Panc1 (cell line): ENCODE measurements around the gene SERAC1. TPM values are rescaled to one million over a fixed set of nuclear protein-coding genes. Genes with fewer than 3 reads are reported as not detected.

Source experiments
- ATAC-seq: fragments of 200-7000 bp; cut with Tn5 transposase; 2 replicates; pipeline ENCODE4 v1.9.1; 2020; ENCODE audit warnings: mild to moderate bottlenecking, moderate library complexity
- BruUV-seq: library from RNA; stranded (reverse); fragments of 400-500 nt; replicated peaks from 2 replicates; lab custom pipeline; 2021; lab: Mats Ljungman, UMichigan
- CTCF ChIA-PET: fragments of 300-600 bp; sonication (Branson Sonifier 250); formaldehyde crosslinking; loops from one replicate; lab custom pipeline; 2022; ENCODE audit warnings: antibody characterized with exemption; lab: Charles Lee
- POLR2A ChIA-PET: fragments of 300-600 bp; sonication (Branson Sonifier 250); formaldehyde crosslinking; loops from one replicate; lab custom pipeline; 2022; ENCODE audit warnings: antibody characterized with exemption; lab: Charles Lee
- DNase-seq: peaks from one replicate; pipeline ENCODE4 v3.0.0-alpha.2; 2010; ENCODE audit warnings: low read depth, low spot score
- H3K27ac ChIP-seq: 2 replicates; pipeline ENCODE4 v1.5.1; 2011; ENCODE audit warnings: mild to moderate bottlenecking, low read length, inconsistent platforms
- H3K27me3 ChIP-seq: fragments of 200-500 bp; sonication (Bioruptor generic); 2 replicates; pipeline ENCODE4 v1.6.0; 2014; ENCODE audit warnings: low read length, inconsistent platforms; ENCODE audit not compliant: control insufficient read depth, insufficient read depth
- H3K36me3 ChIP-seq: fragments of 200-500 bp; sonication (Bioruptor generic); 2 replicates; pipeline ENCODE4 v1.5.1; 2014; ENCODE audit warnings: inconsistent platforms, mild to moderate bottlenecking, low read length, moderate library complexity; ENCODE audit not compliant: control insufficient read depth, insufficient read depth
- H3K4me1 ChIP-seq: 2 replicates; pipeline ENCODE4 v1.5.1; 2011; ENCODE audit warnings: inconsistent platforms, mild to moderate bottlenecking, low read length, moderate library complexity; ENCODE audit not compliant: control insufficient read depth, insufficient read depth
- H3K4me3 ChIP-seq, 2 experiments: 2 replicates each; pipeline ENCODE4 v1.5.1; 2011 to 2012; ENCODE audit warnings: low read depth in 2 of 2, low read length in 2 of 2, mild to moderate bottlenecking in 2 of 2, inconsistent platforms in 1 of 2, moderate library complexity in 1 of 2
- H3K9me3 ChIP-seq: fragments of 200-500 bp; sonication (Bioruptor generic); 2 replicates; pipeline ENCODE4 v1.5.1; 2014; ENCODE audit warnings: low read depth, mild to moderate bottlenecking, inconsistent platforms, low read length, moderate library complexity; ENCODE audit not compliant: control insufficient read depth, insufficient read depth
- POLR2AphosphoS5 ChIP-seq: IDR thresholded peaks from 2 replicates; pipeline ENCODE4 v1.6.1; 2012; ENCODE audit warnings: mild to moderate bottlenecking, low read depth, low read length, moderate library complexity
- SIN3A ChIP-seq: IDR thresholded peaks from 2 replicates; pipeline ENCODE4 v1.6.1; 2012; ENCODE audit warnings: low read depth, mild to moderate bottlenecking, low read length, moderate library complexity, borderline replicate concordance; ENCODE audit not compliant: insufficient read depth
- TCF7L2 ChIP-seq: IDR thresholded peaks from 2 replicates; pipeline ENCODE4 v1.6.1; 2011; ENCODE audit warnings: mild to moderate bottlenecking, low read depth, low read length, inconsistent platforms
- in situ Hi-C: cut with HindIII; loops from 2 replicates; pipeline ENCODE4 v1.10.0; 2016; ENCODE audit warnings: low sequenced_read_pairs, low pct_unique_long_range_greater_than_20kb
- intact Hi-C: fragments of 100-400 bp; cut with micrococcal nuclease; formaldehyde crosslinking; loops from one replicate; pipeline ENCODE4 v1.10.0; 2022; ENCODE audit not compliant: unreplicated experiment
- total RNA-seq: library from RNA; stranded (reverse); gene quantifications from one replicate; pipeline ENCODE4 v1.2.1, GENCODE V29; 2021; ENCODE audit not compliant: unreplicated experiment
- TF ChIP-seq, protein P1 (sequence below), 2 experiments: IDR thresholded peaks; 2 replicates each; pipeline ENCODE4 v1.6.1; 2011 to 2012; ENCODE audit warnings: low read depth in 2 of 2, control low read depth in 1 of 2, low read length in 1 of 2, mild to moderate bottlenecking in 1 of 2, moderate library complexity in 1 of 2; ENCODE audit not compliant: insufficient read depth in 1 of 2
- TF ChIP-seq, protein P2 (sequence below): fragments of 450-650 bp; IDR thresholded peaks from 2 replicates; pipeline ENCODE4 v1.5.1; 2017; ENCODE audit warnings: mild to moderate bottlenecking

SERAC1 gene
- total RNA-seq, 1 experiment from 2014 or later: 8.2 TPM

DNA sequence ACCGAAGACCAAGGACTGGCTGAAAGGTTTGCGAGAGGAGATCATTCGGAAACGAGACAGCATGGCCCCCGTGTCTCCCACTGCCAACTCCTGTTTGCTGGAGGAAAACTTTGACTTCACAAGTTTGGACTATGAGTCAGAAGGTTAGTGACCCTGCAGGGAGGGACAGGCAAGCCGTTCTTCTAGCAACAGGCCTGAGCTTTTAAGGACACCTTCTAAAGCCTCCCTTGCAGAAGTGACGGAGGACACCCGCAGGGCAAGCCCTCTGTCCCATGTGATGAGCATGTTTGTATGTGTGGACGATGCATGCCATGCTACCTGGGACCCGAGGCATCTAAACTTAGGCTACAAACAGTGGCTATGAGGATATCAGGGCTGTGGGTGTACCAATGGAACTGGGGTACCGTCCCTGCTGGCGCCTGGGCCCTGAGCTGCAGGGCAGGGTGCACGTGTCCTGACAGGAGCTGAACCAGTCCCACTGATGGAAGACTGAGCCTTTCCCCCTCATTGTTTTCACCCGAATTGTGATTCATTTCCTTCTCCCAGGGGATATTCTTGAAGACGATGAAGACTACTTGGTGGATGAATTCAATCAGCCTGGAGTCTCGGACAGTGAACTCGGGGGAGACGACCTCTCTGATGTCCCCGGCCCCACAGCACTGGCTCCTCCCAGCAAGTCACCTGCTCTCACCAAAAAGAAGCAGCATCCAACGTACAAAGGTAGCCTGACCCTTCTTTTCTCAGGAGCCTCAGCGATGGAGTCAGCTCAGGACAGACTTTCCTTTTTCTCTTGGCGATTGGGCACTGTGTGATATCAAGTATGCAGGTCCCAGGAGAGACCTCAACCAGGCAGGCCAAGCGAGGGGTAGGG is 84.4 kb downstream of the SERAC1 start:
- no TSS peak for BruUV-seq
- ATAC-seq: no peak
- POLR2A ChIA-PET: no interaction called here
- H3K27me3 ChIP-seq: no peaks in the 10 kb centered on the region
- intact Hi-C loops (no loop called here), in situ Hi-C loops (no loop called here)
- H3K4me3 ChIP-seq: no peak overlapping the region
- no peaks in the 10 kb centered on the region for H3K9me3 ChIP-seq
- CTCF ChIA-PET: no interaction called here
- TF ChIP-seq POLR2AphosphoS5: no peak
- TF ChIP-seq SIN3A: no peak
- TF ChIP-seq TCF7L2: no peak
- TF ChIP-seq, protein P1, sequence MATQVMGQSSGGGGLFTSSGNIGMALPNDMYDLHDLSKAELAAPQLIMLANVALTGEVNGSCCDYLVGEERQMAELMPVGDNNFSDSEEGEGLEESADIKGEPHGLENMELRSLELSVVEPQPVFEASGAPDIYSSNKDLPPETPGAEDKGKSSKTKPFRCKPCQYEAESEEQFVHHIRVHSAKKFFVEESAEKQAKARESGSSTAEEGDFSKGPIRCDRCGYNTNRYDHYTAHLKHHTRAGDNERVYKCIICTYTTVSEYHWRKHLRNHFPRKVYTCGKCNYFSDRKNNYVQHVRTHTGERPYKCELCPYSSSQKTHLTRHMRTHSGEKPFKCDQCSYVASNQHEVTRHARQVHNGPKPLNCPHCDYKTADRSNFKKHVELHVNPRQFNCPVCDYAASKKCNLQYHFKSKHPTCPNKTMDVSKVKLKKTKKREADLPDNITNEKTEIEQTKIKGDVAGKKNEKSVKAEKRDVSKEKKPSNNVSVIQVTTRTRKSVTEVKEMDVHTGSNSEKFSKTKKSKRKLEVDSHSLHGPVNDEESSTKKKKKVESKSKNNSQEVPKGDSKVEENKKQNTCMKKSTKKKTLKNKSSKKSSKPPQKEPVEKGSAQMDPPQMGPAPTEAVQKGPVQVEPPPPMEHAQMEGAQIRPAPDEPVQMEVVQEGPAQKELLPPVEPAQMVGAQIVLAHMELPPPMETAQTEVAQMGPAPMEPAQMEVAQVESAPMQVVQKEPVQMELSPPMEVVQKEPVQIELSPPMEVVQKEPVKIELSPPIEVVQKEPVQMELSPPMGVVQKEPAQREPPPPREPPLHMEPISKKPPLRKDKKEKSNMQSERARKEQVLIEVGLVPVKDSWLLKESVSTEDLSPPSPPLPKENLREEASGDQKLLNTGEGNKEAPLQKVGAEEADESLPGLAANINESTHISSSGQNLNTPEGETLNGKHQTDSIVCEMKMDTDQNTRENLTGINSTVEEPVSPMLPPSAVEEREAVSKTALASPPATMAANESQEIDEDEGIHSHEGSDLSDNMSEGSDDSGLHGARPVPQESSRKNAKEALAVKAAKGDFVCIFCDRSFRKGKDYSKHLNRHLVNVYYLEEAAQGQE (IDR thresholded peaks at IDR 0.05; ENCODE audit: insufficient read depth in 1 of 2, low read depth in 2 of 2, low read length in 1 of 2): no peak
- TF ChIP-seq, protein P2, sequence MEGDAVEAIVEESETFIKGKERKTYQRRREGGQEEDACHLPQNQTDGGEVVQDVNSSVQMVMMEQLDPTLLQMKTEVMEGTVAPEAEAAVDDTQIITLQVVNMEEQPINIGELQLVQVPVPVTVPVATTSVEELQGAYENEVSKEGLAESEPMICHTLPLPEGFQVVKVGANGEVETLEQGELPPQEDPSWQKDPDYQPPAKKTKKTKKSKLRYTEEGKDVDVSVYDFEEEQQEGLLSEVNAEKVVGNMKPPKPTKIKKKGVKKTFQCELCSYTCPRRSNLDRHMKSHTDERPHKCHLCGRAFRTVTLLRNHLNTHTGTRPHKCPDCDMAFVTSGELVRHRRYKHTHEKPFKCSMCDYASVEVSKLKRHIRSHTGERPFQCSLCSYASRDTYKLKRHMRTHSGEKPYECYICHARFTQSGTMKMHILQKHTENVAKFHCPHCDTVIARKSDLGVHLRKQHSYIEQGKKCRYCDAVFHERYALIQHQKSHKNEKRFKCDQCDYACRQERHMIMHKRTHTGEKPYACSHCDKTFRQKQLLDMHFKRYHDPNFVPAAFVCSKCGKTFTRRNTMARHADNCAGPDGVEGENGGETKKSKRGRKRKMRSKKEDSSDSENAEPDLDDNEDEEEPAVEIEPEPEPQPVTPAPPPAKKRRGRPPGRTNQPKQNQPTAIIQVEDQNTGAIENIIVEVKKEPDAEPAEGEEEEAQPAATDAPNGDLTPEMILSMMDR: no peak
- H3K27ac ChIP-seq: no peak overlapping the region
- H3K36me3 ChIP-seq: peaks cover 19% of the 10 kb centered on the region
- DNase-seq: no peak
- no peaks in the 10 kb centered on the region for H3K4me1 ChIP-seq

DNA sequence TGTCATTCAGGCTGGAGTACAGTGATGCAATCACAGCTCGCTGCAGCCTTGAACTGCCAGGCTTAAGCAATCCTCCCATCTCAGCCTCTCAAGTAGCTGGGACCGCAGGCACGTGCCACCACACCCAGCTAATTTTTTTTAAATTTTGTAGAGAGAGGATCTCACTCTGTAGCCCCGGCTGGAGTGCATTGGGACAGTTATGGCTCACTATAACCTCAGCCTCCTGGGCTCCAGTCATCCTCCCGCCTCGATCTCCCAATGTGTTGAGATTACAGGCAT is 86.5 kb downstream of the SERAC1 start:
- in situ Hi-C loops: no loop called here
- intact Hi-C loops: no loop called here
- Histone ChIP-seq H3K9me3 (no peaks in the 10 kb centered on the region), H3K27me3 (no peaks in the 10 kb centered on the region), H3K36me3 (peaks cover 18% of the 10 kb centered on the region), H3K4me3 (no peak overlapping the region), H3K4me1 (no peaks in the 10 kb centered on the region), H3K27ac (no peak overlapping the region)
- no peak for DNase-seq
- TF ChIP-seq POLR2AphosphoS5: no peak
- no peak for ATAC-seq
- BruUV-seq: no TSS peak
- CTCF ChIA-PET: no interaction called here
- POLR2A ChIA-PET: no interaction called here

DNA sequence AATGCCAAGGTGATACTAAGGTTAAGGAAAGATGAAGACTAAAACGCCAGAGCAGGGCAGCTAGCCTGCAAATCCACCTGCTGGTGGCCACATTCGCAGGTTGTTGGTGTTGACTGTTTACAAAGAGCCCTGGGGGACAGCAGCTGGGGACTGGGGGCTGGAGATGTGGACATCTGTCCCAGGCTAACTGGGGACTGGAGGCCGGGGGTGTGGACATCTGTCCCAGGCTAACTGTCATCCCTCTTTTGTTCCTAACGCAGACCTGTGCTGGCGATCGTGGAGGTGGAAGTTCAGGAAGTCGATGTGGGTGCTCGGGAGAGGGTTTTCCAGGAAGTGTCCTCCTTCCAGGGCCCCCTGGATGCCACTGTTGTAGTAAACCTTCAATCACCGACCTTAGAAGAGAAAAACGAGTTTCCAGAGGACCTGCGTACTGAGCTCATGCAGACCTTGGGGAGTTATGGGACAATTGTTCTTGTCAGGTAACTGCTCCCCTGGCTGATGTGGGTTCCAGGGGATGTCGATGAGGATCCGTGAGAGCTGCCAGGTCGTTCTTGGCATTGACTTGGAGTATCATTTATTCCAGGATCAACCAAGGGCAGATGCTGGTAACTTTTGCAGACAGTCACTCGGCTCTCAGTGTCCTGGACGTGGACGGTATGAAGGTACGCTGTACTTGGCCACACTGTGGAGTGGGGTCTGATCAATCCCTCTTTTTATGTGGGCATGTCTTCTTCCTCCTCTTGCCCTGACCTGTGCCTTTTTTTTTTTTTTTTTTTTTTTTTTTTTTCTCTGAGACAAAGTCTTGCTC is 87.0 kb downstream of the SERAC1 start:
- no TSS peak for BruUV-seq
- CTCF ChIA-PET: no interaction called here
- intact Hi-C loops: no loop called here

More for the DNA sequence above, 87.0 kb downstream of the SERAC1 start:
- Histone ChIP-seq H3K27ac (no peak overlapping the region), H3K9me3 (no peaks in the 10 kb centered on the region), H3K4me1 (no peaks in the 10 kb centered on the region), H3K4me3 (no peak overlapping the region), H3K36me3 (peaks cover 18% of the 10 kb centered on the region), H3K27me3 (no peaks in the 10 kb centered on the region)
- TF ChIP-seq SIN3A: no peak
- TF ChIP-seq, protein P1 (IDR thresholded peaks at IDR 0.05; ENCODE audit: insufficient read depth in 1 of 2, low read depth in 2 of 2, low read length in 1 of 2): no peak
- no peak for TF ChIP-seq TCF7L2
- POLR2A ChIA-PET: no interaction called here
- ATAC-seq (no peak), DNase-seq (no peak)
- in situ Hi-C loops: no loop called here
